HCT116 (cell line): ENCODE measurements around the gene PCDHAC2.

ENCODE experiments used
- CEBPB ChIP-seq: IDR thresholded peaks from 2 replicates; pipeline ENCODE4 v1.6.1; 2012; ENCODE audit warnings: low read depth
- CTCF ChIP-seq, 3 experiments: fragments of 200-600 bp in 1 of 3; sonication (generic) in 1 of 3; IDR thresholded peaks in 2 of 3; conservative IDR thresholded peaks in 1 of 3; 2 replicates each; pipeline ENCODE4 v1.5.1; 2012 to 2017; ENCODE audit warnings: low read depth in 2 of 3, low read length in 2 of 3, antibody characterized with exemption in 1 of 3, borderline replicate concordance in 1 of 3, control low read depth in 1 of 3, mild to moderate bottlenecking in 1 of 3, mixed read lengths in 1 of 3, mixed run types in 1 of 3, moderate library complexity in 1 of 3; ENCODE audit not compliant: insufficient read depth in 1 of 3
- EGR1 ChIP-seq: IDR thresholded peaks from 2 replicates; pipeline ENCODE4 v1.6.1; 2012; ENCODE audit warnings: low read depth
- ELF1 ChIP-seq: IDR thresholded peaks from 2 replicates; pipeline ENCODE4 v1.6.1; 2012; ENCODE audit warnings: low read depth, borderline replicate concordance
- EZH2 ChIP-seq: fragments of 200-600 bp; sonication (generic); IDR thresholded peaks from 2 replicates; pipeline ENCODE4 v1.6.1; 2017; ENCODE audit warnings: antibody characterized with exemption, mixed run types
- JUND ChIP-seq: IDR thresholded peaks from 2 replicates; pipeline ENCODE4 v1.6.1; 2012
- POLR2A ChIP-seq: IDR thresholded peaks from 2 replicates; pipeline ENCODE4 v1.7.0; 2011; ENCODE audit warnings: borderline replicate concordance; ENCODE audit not compliant: insufficient read depth, insufficient read length; ENCODE audit errors: extremely low read depth
- POLR2AphosphoS5 ChIP-seq: IDR thresholded peaks from 2 replicates; pipeline ENCODE4 v1.6.1; 2011; ENCODE audit warnings: mild to moderate bottlenecking, low read depth, low read length, moderate library complexity
- RAD21 ChIP-seq: IDR thresholded peaks from 2 replicates; pipeline ENCODE4 v1.6.1; 2012; ENCODE audit warnings: low read depth, mild to moderate bottlenecking
- SIN3A ChIP-seq: IDR thresholded peaks from 2 replicates; pipeline ENCODE4 v1.6.1; 2012; ENCODE audit warnings: low read depth
- SP1 ChIP-seq: IDR thresholded peaks from 2 replicates; pipeline ENCODE4 v1.6.1; 2012; ENCODE audit warnings: low read depth
- SRF ChIP-seq: IDR thresholded peaks from 2 replicates; pipeline ENCODE4 v1.6.1; 2012; ENCODE audit warnings: low read depth
- YY1 ChIP-seq: IDR thresholded peaks from 2 replicates; pipeline ENCODE4 v1.6.1; 2011; ENCODE audit warnings: low read length, low read depth, moderate library complexity, mild to moderate bottlenecking; ENCODE audit not compliant: insufficient replicate concordance; ENCODE audit errors: extremely low read depth
- ZNF274 ChIP-seq: fragments of 200-500 bp; sonication (Bioruptor generic); IDR thresholded peaks from 2 replicates; pipeline ENCODE4 v1.6.1; 2014; ENCODE audit warnings: mild to moderate bottlenecking, low read depth, low read length, inconsistent platforms

DNA sequence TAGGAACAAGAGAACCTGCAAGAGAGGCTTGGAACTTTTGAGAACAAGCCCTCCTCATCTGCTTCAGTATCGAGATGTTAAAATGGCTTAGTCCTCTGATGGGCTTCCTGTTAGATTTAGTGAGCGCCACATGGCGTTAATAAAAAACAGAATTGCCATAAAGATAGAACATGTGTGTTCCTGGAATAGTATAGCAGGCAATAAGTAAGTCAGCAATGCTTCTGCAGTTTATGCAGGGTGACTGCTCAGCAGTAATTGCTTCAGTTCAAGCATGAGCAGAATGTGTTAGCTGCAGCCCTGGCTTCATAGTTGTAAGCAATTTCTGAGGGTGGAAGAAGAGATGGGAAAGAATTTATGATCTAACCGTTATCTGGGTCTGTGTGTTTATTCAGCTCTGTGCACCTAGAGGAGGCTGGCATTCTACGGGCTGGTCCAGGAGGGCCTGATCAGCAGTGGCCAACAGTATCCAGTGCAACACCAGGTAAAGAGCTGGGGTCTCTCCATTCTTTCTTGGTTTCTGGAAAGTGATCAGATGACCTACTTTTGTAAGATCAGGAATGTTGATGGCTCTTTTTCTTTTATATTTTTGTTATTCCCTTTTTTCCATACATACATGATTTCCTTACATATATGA lies 15.9 kb downstream of the PCDHAC2 start:
- TF ChIP-seq POLR2A (no peak), SRF (no peak), CTCF (IDR thresholded peaks at IDR 0.05 in 2 of 3, conservative IDR thresholded peaks at IDR 0.05 in 1 of 3; ENCODE audit: borderline replicate concordance in 1 of 3, insufficient read depth in 1 of 3, low read depth in 2 of 3, low read length in 2 of 3) (no peak), SP1 (no peak), ZNF274 (no peak), YY1 (no peak), ELF1 (no peak), EGR1 (no peak), SIN3A (no peak), POLR2AphosphoS5 (no peak), RAD21 (no peak), JUND (no peak), CEBPB (no peak), EZH2 (no peak)
